GM12878 (cell line): ENCODE data around the gene MLXIP. TPM values are rescaled to one million over a fixed set of nuclear protein-coding genes. Genes with fewer than 3 reads are reported as not detected.

Experiments
- ATAC-seq: fragments of 200-7000 bp; cut with Tn5 transposase; 3 replicates; pipeline ENCODE4 v1.9.1; 2020; ENCODE audit warnings: mild to moderate bottlenecking, moderate library complexity
- BruUV-seq: library from RNA; stranded (reverse); fragments of 400-500 nt; replicated peaks from 2 replicates; lab custom pipeline; 2021; lab: Mats Ljungman, UMichigan
- CTCF ChIA-PET: fragments of 300-600 bp; sonication (Branson Sonifier 250); formaldehyde crosslinking; extraction: SDS; loops from one replicate; lab custom pipeline; 2021; ENCODE audit warnings: inconsistent platforms; lab: Yijun Ruan, JAX
- POLR2A ChIA-PET: fragments of 350-600 bp; formaldehyde crosslinking; extraction: SDS; loops from one replicate; lab custom pipeline; 2021; ENCODE audit warnings: inconsistent platforms; lab: Charles Lee
- RAD21 ChIA-PET: fragments of 300-600 bp; sonication (Branson Sonifier 250); formaldehyde crosslinking; loops from one replicate; lab custom pipeline; 2023; ENCODE audit warnings: antibody characterized with exemption; ENCODE audit not compliant: unreplicated experiment; lab: Charles Lee
- SMC1A ChIA-PET: fragments of 300-600 bp; sonication (Branson Sonifier 250); formaldehyde crosslinking; loops from one replicate; lab custom pipeline; 2023; ENCODE audit not compliant: unreplicated experiment, uncharacterized antibody; lab: Charles Lee
- DNase-seq: peaks from one replicate; pipeline ENCODE4 v3.0.0-alpha.2; 2011; ENCODE audit warnings: low read depth, low spot score
- FAIRE-seq: peaks from 3 replicates; lab custom pipeline; 2011; peaks lifted over from hg19 to GRCh38; lab: Jason Lieb, UNC
- H2AFZ ChIP-seq: 2 replicates; pipeline ENCODE4 v1.6.0; 2011; ENCODE audit warnings: low read depth, low read length, control low read depth; ENCODE audit not compliant: control insufficient read depth
- H3K27ac ChIP-seq: 2 replicates; pipeline ENCODE4 v1.5.1; 2011; ENCODE audit warnings: control low read depth; ENCODE audit not compliant: control insufficient read depth, insufficient read depth
- H3K27me3 ChIP-seq, 2 experiments: replicated peaks in 1 of 2; 2 replicates each; pipeline versions ENCODE4 v1.6.0 to v1.6.1; 2011; ENCODE audit warnings: low read length in 1 of 2; ENCODE audit not compliant: control insufficient read depth in 2 of 2, insufficient read depth in 2 of 2
- H3K36me3 ChIP-seq, 2 experiments: 2 replicates each; pipeline ENCODE4 v1.5.1; 2011; ENCODE audit warnings: low read length in 1 of 2; ENCODE audit not compliant: control insufficient read depth in 2 of 2, insufficient read depth in 2 of 2
- H3K4me1 ChIP-seq: 2 replicates; pipeline ENCODE4 v1.6.1; 2011; ENCODE audit warnings: mild to moderate bottlenecking, low read length, moderate library complexity, mixed read lengths; ENCODE audit not compliant: control insufficient read depth, insufficient read depth
- H3K4me2 ChIP-seq: 2 replicates; pipeline ENCODE4 v1.6.0; 2011; ENCODE audit warnings: control low read depth; ENCODE audit not compliant: control insufficient read depth, insufficient read depth
- H3K4me3 ChIP-seq: fragments of 200-600 bp; sonication (generic); 2 replicates; pipeline ENCODE4 v1.5.1; 2016
- H3K79me2 ChIP-seq: 2 replicates; pipeline ENCODE4 v1.6.0; 2011; ENCODE audit warnings: low read length; ENCODE audit not compliant: control insufficient read depth, insufficient read depth
- H3K9ac ChIP-seq: 2 replicates; pipeline ENCODE4 v1.8.0; 2011; ENCODE audit warnings: low read length, control low read depth, mixed read lengths; ENCODE audit not compliant: control insufficient read depth, insufficient read depth
- H3K9me3 ChIP-seq: replicated peaks from 3 replicates; pipeline ENCODE4 v1.5.1; 2011; ENCODE audit warnings: mild to moderate bottlenecking, low read length; ENCODE audit not compliant: control insufficient read depth, insufficient read depth
- H4K20me1 ChIP-seq: 2 replicates; pipeline ENCODE4 v1.6.0; 2011; ENCODE audit not compliant: control insufficient read depth, insufficient read depth
- ATF2 ChIP-seq: IDR thresholded peaks from 2 replicates; pipeline ENCODE4 v1.6.1; 2012; ENCODE audit warnings: low read length, inconsistent platforms
- BACH1 ChIP-seq: fragments of 450-650 bp; IDR thresholded peaks from 2 replicates; pipeline ENCODE4 v1.6.1; 2017; ENCODE audit warnings: mild to moderate bottlenecking, borderline replicate concordance
- BMI1 ChIP-seq: fragments of 450-650 bp; IDR thresholded peaks from 2 replicates; pipeline ENCODE4 v1.6.1; 2016; ENCODE audit warnings: mild to moderate bottlenecking, moderate library complexity, borderline replicate concordance
- CHD1 ChIP-seq: IDR thresholded peaks from 2 replicates; pipeline ENCODE4 v1.6.1; 2012; ENCODE audit warnings: low read depth, low read length, improper control_type of control experiment
- CHD2 ChIP-seq: IDR thresholded peaks from 2 replicates; pipeline ENCODE4 v1.6.1; 2011; ENCODE audit warnings: low read depth, low read length, improper control_type of control experiment, borderline replicate concordance
- HDAC6 ChIP-seq: fragments of 200-600 bp; sonication (generic); IDR thresholded peaks from one replicate; pipeline ENCODE4 v1.8.0; 2017; ENCODE audit warnings: antibody characterized with exemption; ENCODE audit not compliant: unreplicated experiment
- MEF2A ChIP-seq: IDR thresholded peaks from 2 replicates; pipeline ENCODE4 v1.6.1; 2011; ENCODE audit warnings: low read depth, mild to moderate bottlenecking, low read length, moderate library complexity; ENCODE audit not compliant: insufficient read depth
- MTA2 ChIP-seq: fragments of 450-650 bp; IDR thresholded peaks from 2 replicates; pipeline ENCODE4 v1.6.1; 2016; ENCODE audit warnings: low read depth, mild to moderate bottlenecking, moderate library complexity
- POLR2A ChIP-seq: IDR thresholded peaks from 2 replicates; pipeline ENCODE4 v1.6.1; 2011; ENCODE audit warnings: low read depth, mild to moderate bottlenecking, low read length
- SMC3 ChIP-seq: IDR thresholded peaks from 2 replicates; pipeline ENCODE4 v1.6.1; 2011; ENCODE audit warnings: low read length, improper control_type of control experiment, borderline replicate concordance
- SUPT20H ChIP-seq: IDR thresholded peaks from 2 replicates; pipeline ENCODE4 v1.6.1; 2011; ENCODE audit warnings: low read depth, mild to moderate bottlenecking, low read length, moderate library complexity, borderline replicate concordance; ENCODE audit not compliant: control insufficient read depth
- ZSCAN29 ChIP-seq: fragments of 450-650 bp; IDR thresholded peaks from 2 replicates; pipeline ENCODE4 v1.6.1; 2017; ENCODE audit warnings: mild to moderate bottlenecking, moderate library complexity
- WGBS: methylation state at CpG from one replicate; pipeline ENCODE4 v1.1.6; 2016; ENCODE audit warnings: low lambda C conversion rate; ENCODE audit not compliant: insufficient replicate concordance, insufficient coverage; ENCODE audit errors: missing lambda C conversion rate; 5-methylcytosine and 5-hydroxymethylcytosine counted together
- in situ Hi-C: fragments of 300-500 bp; cut with MboI; formaldehyde crosslinking; loops from 9 replicates; pipeline ENCODE4 v1.14.3; 2018; ENCODE audit warnings: mixed read lengths
- intact Hi-C: fragments of 100-400 bp; cut with micrococcal nuclease; formaldehyde crosslinking; loops from one replicate; pipeline ENCODE4 v1.14.2; 2022; ENCODE audit not compliant: unreplicated experiment
- polyA plus RNA-seq, 11 experiments: library from polyadenylated mRNA; depleted of rRNA in 4 of 11; unstranded in 6 of 11; stranded (reverse) in 5 of 11; fragments of >200 nt; fragmentation: Nextera tagmentation in 4 of 11; fragmentation: Illumina TruSeq in 1 of 11; extraction: Ambion mirVana in 4 of 11; extraction: Trizol in 1 of 11; gene quantifications; 1 replicate in 1 of 11; 2 replicates in 10 of 11; pipeline versions ENCODE4 v1.2.1 to v1.2.3, GENCODE V29; 2011 to 2016; ENCODE audit warnings: inconsistent platforms in 2 of 11, missing spikeins in 2 of 11, low read depth in 1 of 11
- total RNA-seq, 4 experiments: library from RNA; depleted of rRNA in 3 of 4; stranded (reverse); fragments of >200 nt in 3 of 4; fragmentation: Illumina TruSeq in 1 of 4; extraction: Trizol in 1 of 4; gene quantifications; 2 replicates each; pipeline versions ENCODE4 v1.2.1 to v1.2.3, GENCODE V29; 2013 to 2021

Gene MLXIP
- total and polyA plus RNA-seq, 10 of the 15 experiments (the other 5 are each of a cell fraction or from before 2014, with no cell fraction given) = 1.1 to 23.7 (median 7.0) TPM

- Histone ChIP-seq H3K36me3 (no peaks in the 10 kb centered on the region; a peak in 1 of 4 replicates), H3K27me3 (no peaks in the 10 kb centered on the region), H4K20me1 (no peaks in the 10 kb centered on the region), H3K4me3 (no peak overlapping the region), H3K4me1 (no peaks in the 10 kb centered on the region; the same call in 1 of the 2 replicates), H3K9ac (no peak overlapping the region), H3K27ac (no peak overlapping the region), H3K4me2 (no peak overlapping the region), H3K79me2 (no peaks in the 10 kb centered on the region), H2AFZ (no peak overlapping the region), H3K9me3 (no peaks in the 10 kb centered on the region; the same call in 2 of the 3 replicates)
- ChIA-PET CTCF (interaction anchor here (0.8 to 1.4 kb wide), 2 partner anchors 11 to 36 kb away, joined by 3 read pairs; no protein-coding TSS in a partner anchor), RAD21 (no interaction called here), SMC1A (interaction anchor here (0.6 to 2.2 kb wide), 2 partner anchors 10 to 103 kb away, joined by 3 to 7 read pairs; no protein-coding TSS in a partner anchor), POLR2A (interaction anchor here (1.2 kb wide), 1 partner anchor 10 kb away, joined by 7 read pairs; no protein-coding TSS in a partner anchor)
- no peak for TF ChIP-seq BMI1
- no peak for TF ChIP-seq MTA2
- no peak for TF ChIP-seq MEF2A
- no peak for TF ChIP-seq BACH1
- TF ChIP-seq CHD2 = no peak
- no peak for TF ChIP-seq SMC3
- no peak for TF ChIP-seq HDAC6
- no peak for TF ChIP-seq POLR2A
- no peak for TF ChIP-seq CHD1
- TF ChIP-seq ATF2 = no peak
- TF ChIP-seq SUPT20H = no peak
- no peak for TF ChIP-seq ZSCAN29
- ATAC-seq (no peak), DNase-seq (no peak), FAIRE-seq (no peak)
- 92% methylated on average over 7 of the region's 7 CpGs for WGBS
- no TSS peak for BruUV-seq
- intact Hi-C loops (no loop called here), in situ Hi-C loops (no loop called here)
Measured at GRCh38 chr12:122090759-122091515, 12.4 kb downstream of the MLXIP start.
